Esophagus squamous epithelium (tissue), 5 donors: ENCODE measurements around the gene TENT4B. TPM values are rescaled to one million over a fixed set of nuclear protein-coding genes. Genes with fewer than 3 reads are reported as not detected.

Experiments
- DNase-seq: peaks from one replicate; lab custom pipeline; 2025; lab: John Stamatoyannopoulos, UW
- H3K27ac ChIP-seq, 4 donors: fragments of 200-600 bp; sonication (generic); one replicate each; pipeline ENCODE4 v1.5.1; 2016 to 2019; ENCODE audit warnings: mild to moderate bottlenecking in 1 of 4
- H3K27me3 ChIP-seq, 4 donors: fragments of 200-600 bp; sonication (generic); 1 replicate in 3 of 4; 2 replicates in 1 of 4; pipeline versions ENCODE4 v1.5.1 to v1.6.0; 2017 to 2021; ENCODE audit warnings: antibody characterized with exemption in 1 of 4
- H3K36me3 ChIP-seq, 3 donors: fragments of 200-600 bp; sonication (generic); one replicate each; pipeline ENCODE4 v1.5.1; 2016 to 2019
- H3K4me1 ChIP-seq, 3 donors: fragments of 200-600 bp; sonication (generic); one replicate each; pipeline ENCODE4 v1.5.1; 2017 to 2019
- H3K4me3 ChIP-seq, 4 donors: fragments of 200-600 bp; sonication (generic); 1 replicate in 3 of 4; 2 replicates in 1 of 4; pipeline ENCODE4 v1.5.1; 2016 to 2019; ENCODE audit warnings: mild to moderate bottlenecking in 2 of 4, moderate library complexity in 1 of 4
- H3K9me3 ChIP-seq, 3 donors: fragments of 200-600 bp; sonication (generic); one replicate each; pipeline ENCODE4 v1.5.1; 2016 to 2019
- POLR2A ChIP-seq, 4 donors: fragments of 450-650 bp; IDR thresholded peaks; one replicate each; pipeline ENCODE4 v1.6.1; 2017; ENCODE audit warnings: antibody characterized with exemption in 4 of 4, mild to moderate bottlenecking in 4 of 4, moderate library complexity in 3 of 4
- WGBS, 2 donors: methylation state at CpG; one replicate each; pipeline ENCODE4 v1.1.5; 2018; 5-methylcytosine and 5-hydroxymethylcytosine counted together
- intact Hi-C: fragments of 100-400 bp; cut with DNase I; formaldehyde crosslinking; loops from one replicate; pipeline ENCODE4 v1.15.0; 2022
- total RNA-seq, 4 donors: library from RNA; depleted of rRNA; stranded (reverse); fragments of >200 nt; gene quantifications; one replicate each; pipeline ENCODE4 v1.1.0, GENCODE V29; 2016
- TF ChIP-seq, protein P1 (sequence below), 6 experiments: fragments of 450-650 bp in 4 of 6; fragments of 200-600 bp in 2 of 6; sonication (generic) in 2 of 6; IDR thresholded peaks; one replicate each; pipeline ENCODE4 v1.5.1; 2016 to 2019; ENCODE audit warnings: antibody characterized with exemption in 6 of 6, mild to moderate bottlenecking in 4 of 6, moderate library complexity in 4 of 6
- donor health status: DM: yes; HTN: yes; CAD: no.

TENT4B gene
- total RNA-seq, 4 donors from 2014 or later: 6.3 to 11.4 (median 8.4) TPM

DNA sequence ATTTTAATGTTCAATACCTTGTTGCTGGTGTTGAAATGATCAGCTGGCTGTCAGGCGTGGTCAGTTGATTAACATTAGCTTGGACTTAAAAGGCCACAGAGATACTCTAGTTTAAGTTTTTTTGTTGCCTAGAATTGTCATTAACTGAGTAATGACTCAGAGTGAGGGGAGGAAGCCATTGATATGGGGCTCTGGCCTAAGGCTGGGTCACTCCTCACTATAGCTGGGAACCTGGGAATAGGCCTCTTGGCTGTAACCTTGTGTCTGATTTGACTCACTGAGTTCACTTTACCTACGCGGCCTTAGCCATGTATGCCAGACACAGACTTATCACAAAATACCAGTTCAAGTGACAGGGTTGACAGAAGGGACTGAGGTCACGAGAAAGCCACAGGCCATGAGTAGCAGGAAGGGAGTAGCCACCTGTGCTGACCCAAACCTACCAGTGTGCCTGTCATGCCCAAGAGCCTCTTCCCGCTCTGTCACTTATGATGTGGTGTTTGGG lies 75.3 kb downstream of the TENT4B start:
- Histone ChIP-seq H3K4me1 (no peaks in the 10 kb centered on the region), H3K27ac (no peak overlapping the region), H3K4me3 (no peak overlapping the region), H3K27me3 (no peaks in the 10 kb centered on the region), H3K9me3 (no peaks in the 10 kb centered on the region), H3K36me3 (peaks cover 0 to 68% (median 17%) of the 10 kb centered on the region in 3 donors)
- intact Hi-C loops: no loop called here
- 94 to 98% methylated on average over 3 to 5 of the region's 5 CpGs for WGBS, 2 donors
- no peak for TF ChIP-seq POLR2A (IDR thresholded peaks at IDR 0.05)
- TF ChIP-seq, protein P1, sequence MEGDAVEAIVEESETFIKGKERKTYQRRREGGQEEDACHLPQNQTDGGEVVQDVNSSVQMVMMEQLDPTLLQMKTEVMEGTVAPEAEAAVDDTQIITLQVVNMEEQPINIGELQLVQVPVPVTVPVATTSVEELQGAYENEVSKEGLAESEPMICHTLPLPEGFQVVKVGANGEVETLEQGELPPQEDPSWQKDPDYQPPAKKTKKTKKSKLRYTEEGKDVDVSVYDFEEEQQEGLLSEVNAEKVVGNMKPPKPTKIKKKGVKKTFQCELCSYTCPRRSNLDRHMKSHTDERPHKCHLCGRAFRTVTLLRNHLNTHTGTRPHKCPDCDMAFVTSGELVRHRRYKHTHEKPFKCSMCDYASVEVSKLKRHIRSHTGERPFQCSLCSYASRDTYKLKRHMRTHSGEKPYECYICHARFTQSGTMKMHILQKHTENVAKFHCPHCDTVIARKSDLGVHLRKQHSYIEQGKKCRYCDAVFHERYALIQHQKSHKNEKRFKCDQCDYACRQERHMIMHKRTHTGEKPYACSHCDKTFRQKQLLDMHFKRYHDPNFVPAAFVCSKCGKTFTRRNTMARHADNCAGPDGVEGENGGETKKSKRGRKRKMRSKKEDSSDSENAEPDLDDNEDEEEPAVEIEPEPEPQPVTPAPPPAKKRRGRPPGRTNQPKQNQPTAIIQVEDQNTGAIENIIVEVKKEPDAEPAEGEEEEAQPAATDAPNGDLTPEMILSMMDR (IDR thresholded peaks at IDR 0.05): no peak
- no peak for DNase-seq

DNA sequence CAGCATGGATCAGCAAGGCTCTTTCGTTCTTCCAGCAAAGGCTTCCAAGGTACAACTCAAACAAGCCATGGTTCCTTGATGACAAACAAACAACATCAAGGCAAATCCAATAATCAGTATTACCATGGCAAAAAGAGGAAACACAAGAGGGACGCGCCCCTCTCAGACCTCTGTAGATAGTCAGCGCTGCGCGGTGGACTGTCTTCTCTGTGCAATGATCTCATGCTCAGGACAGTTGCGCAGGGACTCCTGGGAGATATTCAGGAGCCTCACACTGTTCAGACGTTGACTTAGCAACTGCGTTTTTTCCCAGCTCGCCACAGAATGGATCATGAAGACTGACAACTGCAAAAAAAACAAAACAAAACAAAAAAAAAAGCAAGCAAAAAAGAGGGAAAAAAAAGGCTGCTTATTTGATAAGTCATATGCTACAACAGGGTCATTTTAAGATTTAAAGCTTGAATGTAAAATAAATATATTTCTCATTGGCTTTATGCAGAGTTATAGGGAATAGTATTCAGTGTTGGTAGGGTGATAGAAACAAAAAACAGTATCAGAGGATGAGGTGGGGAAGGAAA lies 76.1 kb downstream of the TENT4B start:
- H3K4me1 ChIP-seq: peaks cover 0 to 4% (median 0%) of the 10 kb centered on the region in 3 donors
- WGBS, 2 donors: 90 to 92% methylated on average over 10 of the region's 10 CpGs
- H3K27me3 ChIP-seq: no peaks in the 10 kb centered on the region
- peaks cover 0 to 59% (median 17%) of the 10 kb centered on the region in 3 donors for H3K36me3 ChIP-seq
- no peak overlapping the region for H3K4me3 ChIP-seq
- intact Hi-C loops: no loop called here
- no peak overlapping the region for H3K27ac ChIP-seq
- TF ChIP-seq, protein P1 (IDR thresholded peaks at IDR 0.05): no peak
- TF ChIP-seq POLR2A (IDR thresholded peaks at IDR 0.05): no peak
- no peak for DNase-seq
- no peaks in the 10 kb centered on the region for H3K9me3 ChIP-seq

DNA sequence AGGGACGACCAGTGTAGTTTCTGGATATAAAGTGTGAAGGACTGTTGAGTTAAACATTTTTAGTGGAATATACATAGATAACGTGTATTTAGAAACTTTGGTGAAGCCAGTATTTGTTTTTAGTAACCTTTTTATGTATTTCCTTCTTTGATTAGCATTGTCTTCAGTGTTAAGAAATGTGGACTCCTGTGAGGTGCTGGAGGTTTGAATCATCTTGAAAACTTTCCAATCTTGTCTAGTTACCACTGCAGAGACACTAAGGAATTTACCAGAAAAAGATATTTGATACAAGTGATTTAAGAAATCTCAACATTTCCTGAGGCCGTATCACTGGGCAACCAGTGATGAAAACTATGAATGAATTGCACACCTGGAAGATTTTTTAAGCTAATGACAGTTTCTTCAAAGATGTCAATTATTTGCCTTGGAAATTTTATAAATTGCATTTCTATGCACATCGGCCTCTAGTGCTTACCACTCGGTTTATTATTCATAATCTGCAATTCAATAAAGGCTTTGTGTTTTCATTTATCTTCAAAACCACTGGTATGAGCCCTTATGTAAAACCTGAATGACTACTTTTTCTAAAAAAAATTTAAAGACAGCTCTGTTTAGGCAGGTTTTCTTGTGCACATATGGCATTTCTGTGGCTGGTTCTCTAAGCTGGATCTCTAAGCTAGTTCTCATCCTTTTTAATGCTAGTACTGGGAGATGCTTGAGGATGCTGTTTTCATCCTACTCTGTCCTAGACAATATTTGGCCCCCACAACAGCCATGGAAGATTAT lies 81.9 kb downstream of the TENT4B start:
- Histone ChIP-seq H3K4me1 (peaks cover 3 to 22% (median 8%) of the 10 kb centered on the region in 3 donors), H3K4me3 (no peak overlapping the region), H3K27me3 (no peaks in the 10 kb centered on the region), H3K36me3 (peaks cover 0 to 2% (median 0%) of the 10 kb centered on the region in 3 donors), H3K27ac (peak overlapping the region in 2 of 4 donors; percentile 3 to 19), H3K9me3 (no peaks in the 10 kb centered on the region)
- 40 to 56% methylated on average over 5 of the region's 5 CpGs for WGBS, 2 donors
- DNase-seq: no peak
- TF ChIP-seq POLR2A (IDR thresholded peaks at IDR 0.05): no peak
- TF ChIP-seq, protein P1 (IDR thresholded peaks at IDR 0.05): no peak
- intact Hi-C loops: no loop called here

DNA sequence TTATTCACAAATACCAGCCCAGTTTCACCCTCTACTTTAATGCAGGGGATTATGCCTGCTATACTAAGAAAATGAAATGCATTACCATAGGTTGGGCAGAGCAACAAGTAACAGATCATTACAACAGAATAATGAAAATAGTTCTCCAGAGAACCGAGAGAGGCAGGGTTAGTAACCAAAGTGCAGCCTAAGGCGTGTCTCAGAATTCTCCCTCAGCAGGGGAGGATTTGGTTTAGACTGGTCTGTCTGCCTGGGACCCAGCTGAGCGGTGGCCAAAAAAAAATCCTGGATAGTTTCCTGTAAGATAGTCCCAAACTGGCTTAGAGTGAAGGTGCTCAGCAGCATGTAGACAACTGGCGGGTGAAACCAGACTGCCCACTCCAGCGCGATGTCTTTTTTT lies 82.5 kb downstream of the TENT4B start:
- no peak for TF ChIP-seq POLR2A (IDR thresholded peaks at IDR 0.05)
- TF ChIP-seq, protein P1 (IDR thresholded peaks at IDR 0.05): no peak
- Histone ChIP-seq H3K4me1 (peaks cover 3 to 22% (median 8%) of the 10 kb centered on the region in 3 donors), H3K9me3 (no peaks in the 10 kb centered on the region), H3K36me3 (no peaks in the 10 kb centered on the region), H3K27ac (peak overlapping the region in 1 of 4 donors; percentile 19), H3K4me3 (no peak overlapping the region), H3K27me3 (no peaks in the 10 kb centered on the region)
- intact Hi-C loops: no loop called here
- WGBS, 2 donors: 39 to 62% methylated on average over 6 of the region's 6 CpGs
- no peak for DNase-seq

DNA sequence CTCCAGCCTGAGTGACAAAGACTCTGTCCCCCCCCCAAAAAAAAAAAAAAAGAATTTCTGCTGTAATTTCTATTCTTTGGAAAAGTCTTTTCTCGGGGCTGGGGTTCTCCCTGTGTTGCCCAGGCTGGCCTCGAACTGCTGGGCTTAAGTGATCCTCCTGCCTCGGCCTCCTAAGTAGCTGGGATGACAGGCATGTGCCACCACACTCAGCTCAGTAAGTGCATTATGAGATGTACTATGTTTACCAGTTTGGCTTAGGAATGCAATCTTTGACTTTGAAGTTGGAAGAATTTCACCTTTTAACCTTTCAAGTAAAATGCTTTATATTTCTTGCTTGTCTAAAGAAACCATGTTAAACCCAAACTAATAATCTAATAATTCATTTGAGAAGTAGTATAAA lies 85.2 kb downstream of the TENT4B start:
- intact Hi-C loops: no loop called here

More for the DNA sequence above, 85.2 kb downstream of the TENT4B start:
- Histone ChIP-seq H3K4me1 (peaks cover 3 to 22% (median 8%) of the 10 kb centered on the region in 3 donors), H3K9me3 (no peaks in the 10 kb centered on the region), H3K4me3 (no peak overlapping the region), H3K36me3 (no peaks in the 10 kb centered on the region), H3K27me3 (peaks cover 0 to 8% (median 0%) of the 10 kb centered on the region in 4 donors), H3K27ac (no peak overlapping the region)
- TF ChIP-seq, protein P1 (IDR thresholded peaks at IDR 0.05): no peak
- no peak for TF ChIP-seq POLR2A (IDR thresholded peaks at IDR 0.05)
- 79 to 82% methylated on average over 3 of the region's 3 CpGs for WGBS, 2 donors
- DNase-seq: no peak
